RWPE2 (cell line): ENCODE data around the gene NXT2.

Source experiments
- ATAC-seq: fragments of 200-7000 bp; cut with Tn5 transposase; 3 replicates; pipeline ENCODE4 v1.9.1; 2021; ENCODE audit warnings: low read depth
- DNase-seq: peaks from one replicate; pipeline ENCODE4 v3.0.0-alpha.2; 2020; ENCODE audit warnings: low spot score
- H3K27ac ChIP-seq: fragments of 450-650 bp; 2 replicates; pipeline ENCODE4 v1.5.1; 2017; ENCODE audit warnings: mild to moderate bottlenecking; ENCODE audit not compliant: poor library complexity, severe bottlenecking
- H3K27me3 ChIP-seq: fragments of 250-450 bp; sonication (Bioruptor Pico); 2 replicates; pipeline ENCODE4 v1.5.1; 2021; ENCODE audit warnings: mild to moderate bottlenecking, moderate library complexity; ENCODE audit not compliant: insufficient read depth, poor library complexity, severe bottlenecking
- H3K36me3 ChIP-seq: fragments of 250-450 bp; sonication (Bioruptor Pico); 2 replicates; pipeline ENCODE4 v1.5.1; 2020; ENCODE audit warnings: low read depth, mild to moderate bottlenecking, moderate library complexity
- H3K4me1 ChIP-seq: fragments of 250-450 bp; sonication (Bioruptor Pico); 2 replicates; pipeline ENCODE4 v1.5.1; 2021; ENCODE audit warnings: mild to moderate bottlenecking, moderate library complexity; ENCODE audit not compliant: insufficient read depth, poor library complexity, severe bottlenecking
- H3K4me3 ChIP-seq: fragments of 250-450 bp; sonication (Bioruptor Pico); 2 replicates; pipeline ENCODE4 v1.5.1; 2021; ENCODE audit warnings: mild to moderate bottlenecking, moderate library complexity; ENCODE audit not compliant: severe bottlenecking
- H3K9me3 ChIP-seq: fragments of 250-450 bp; sonication (Bioruptor Pico); 2 replicates; pipeline ENCODE4 v1.5.1; 2021; ENCODE audit warnings: mild to moderate bottlenecking, moderate library complexity; ENCODE audit not compliant: severe bottlenecking
- CTCF ChIP-seq: fragments of 450-650 bp; IDR thresholded peaks from one replicate; pipeline ENCODE4 v1.5.1; 2017; ENCODE audit warnings: mild to moderate bottlenecking, moderate library complexity; ENCODE audit not compliant: poor library complexity, severe bottlenecking

Gene NXT2

GRCh38 chrX:109577055-109577454 lies 40.4 kb downstream of the NXT2 start:
- H3K36me3 ChIP-seq: no peaks in the 10 kb centered on the region
- TF ChIP-seq CTCF: no peak
- H3K9me3 ChIP-seq: no peaks in the 10 kb centered on the region
- ATAC-seq (no peak), DNase-seq (no peak)
- H3K27me3 ChIP-seq: no peaks in the 10 kb centered on the region
- H3K4me3 ChIP-seq: no peak overlapping the region
- H3K4me1 ChIP-seq: no peaks in the 10 kb centered on the region
- H3K27ac ChIP-seq: no peak overlapping the region

- ATAC-seq (no peak), DNase-seq (no peak)
- Histone ChIP-seq H3K9me3 (no peaks in the 10 kb centered on the region), H3K27me3 (no peaks in the 10 kb centered on the region), H3K4me1 (no peaks in the 10 kb centered on the region), H3K36me3 (no peaks in the 10 kb centered on the region), H3K27ac (no peak overlapping the region), H3K4me3 (no peak overlapping the region)
- TF ChIP-seq CTCF: no peak
These were observed 42.3 kb downstream of the NXT2 start for GRCh38 chrX:109578916-109579315.

DNA sequence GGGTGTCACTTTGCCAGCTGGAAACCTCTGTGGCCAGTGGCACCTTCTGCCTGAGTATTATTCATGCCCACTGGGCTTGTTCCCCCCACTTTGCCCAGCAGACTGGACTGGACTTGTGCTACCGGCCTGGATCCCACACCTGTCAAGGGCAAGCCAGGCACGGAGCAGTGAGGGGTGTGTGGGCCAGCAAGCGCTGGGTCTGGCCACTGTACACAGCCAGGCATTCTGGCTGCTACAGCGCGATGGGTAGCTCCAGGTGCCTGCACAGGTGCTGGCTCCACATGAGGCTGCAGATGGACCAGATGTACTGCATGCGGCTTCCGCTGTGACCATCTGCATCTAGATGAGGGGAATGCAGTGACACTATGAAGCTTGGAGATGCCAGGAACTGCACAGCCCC lies 48.8 kb downstream of the NXT2 start:
- no peak for TF ChIP-seq CTCF
- no peak for ATAC-seq
- Histone ChIP-seq H3K36me3 (no peaks in the 10 kb centered on the region), H3K27ac (no peak overlapping the region), H3K9me3 (no peaks in the 10 kb centered on the region), H3K4me1 (no peaks in the 10 kb centered on the region), H3K27me3 (no peaks in the 10 kb centered on the region), H3K4me3 (no peak overlapping the region)
- no peak for DNase-seq

DNA sequence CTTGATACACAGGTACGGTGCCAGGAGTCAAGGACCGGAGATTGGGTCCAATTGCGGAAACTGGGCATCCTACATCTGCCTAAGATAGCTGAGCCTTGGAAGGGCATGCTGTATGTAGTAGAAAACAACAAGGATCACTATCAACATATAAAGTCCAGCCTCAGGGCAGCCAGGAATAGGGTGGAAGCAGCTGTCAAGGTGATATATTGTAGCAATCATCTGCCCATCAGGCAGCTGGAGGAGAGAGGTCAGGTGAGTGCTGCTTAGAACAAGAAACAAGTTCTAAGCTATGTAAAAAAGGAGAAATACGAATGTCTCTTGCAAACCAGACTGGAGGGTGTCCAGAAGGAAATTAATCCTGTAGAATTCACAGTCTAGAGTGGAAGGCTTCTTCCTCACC lies 53.5 kb downstream of the NXT2 start:
- ATAC-seq: no peak

More for the DNA sequence above, 53.5 kb downstream of the NXT2 start:
- Histone ChIP-seq H3K9me3 (no peaks in the 10 kb centered on the region), H3K36me3 (no peaks in the 10 kb centered on the region), H3K27me3 (no peaks in the 10 kb centered on the region), H3K4me3 (no peak overlapping the region), H3K27ac (no peak overlapping the region), H3K4me1 (no peaks in the 10 kb centered on the region)
- no peak for TF ChIP-seq CTCF
- DNase-seq: no peak
